BJ (cell line): ENCODE data around the gene CASS4. TPM values are rescaled to one million over a fixed set of nuclear protein-coding genes. Genes with fewer than 3 reads are reported as not detected.

Experiments
- CTCF ChIA-PET: fragments of 350-600 bp; formaldehyde crosslinking; extraction: SDS; loops from one replicate; lab custom pipeline; 2021; ENCODE audit warnings: antibody characterized with exemption, inconsistent platforms; lab: Yijun Ruan, JAX
- POLR2A ChIA-PET: fragments of 300-600 bp; sonication (Branson Sonifier 250); formaldehyde crosslinking; extraction: SDS; loops from one replicate; lab custom pipeline; 2021; ENCODE audit warnings: antibody characterized with exemption; lab: Charles Lee
- DNase-seq: peaks from one replicate; pipeline ENCODE4 v3.0.0-alpha.2; 2011; ENCODE audit warnings: low read depth
- H3K27me3 ChIP-seq: 2 replicates; pipeline ENCODE4 v1.6.0; 2011; ENCODE audit warnings: low read length; ENCODE audit not compliant: control insufficient read depth, insufficient read depth
- H3K36me3 ChIP-seq: 2 replicates; pipeline ENCODE4 v1.5.1; 2011; ENCODE audit warnings: low read length; ENCODE audit not compliant: control insufficient read depth, insufficient read depth
- H3K4me3 ChIP-seq: 2 replicates; pipeline ENCODE4 v1.5.1; 2011; ENCODE audit warnings: low read depth, mild to moderate bottlenecking, control low read depth, low read length
- polyA plus RNA-seq: library from polyadenylated mRNA; depleted of rRNA; stranded (reverse); fragments of >200 nt; gene quantifications from 2 replicates; pipeline ENCODE4 v1.2.3, GENCODE V29; 2011
- TF ChIP-seq, protein P1 (sequence below): IDR thresholded peaks from 2 replicates; pipeline ENCODE4 v1.5.1; 2011; ENCODE audit warnings: low read depth, mild to moderate bottlenecking, control low read depth, inconsistent platforms, low read length, moderate library complexity; ENCODE audit not compliant: insufficient read depth

The CASS4 gene
- polyA plus RNA-seq, 1 experiment = 0.50 TPM

DNA sequence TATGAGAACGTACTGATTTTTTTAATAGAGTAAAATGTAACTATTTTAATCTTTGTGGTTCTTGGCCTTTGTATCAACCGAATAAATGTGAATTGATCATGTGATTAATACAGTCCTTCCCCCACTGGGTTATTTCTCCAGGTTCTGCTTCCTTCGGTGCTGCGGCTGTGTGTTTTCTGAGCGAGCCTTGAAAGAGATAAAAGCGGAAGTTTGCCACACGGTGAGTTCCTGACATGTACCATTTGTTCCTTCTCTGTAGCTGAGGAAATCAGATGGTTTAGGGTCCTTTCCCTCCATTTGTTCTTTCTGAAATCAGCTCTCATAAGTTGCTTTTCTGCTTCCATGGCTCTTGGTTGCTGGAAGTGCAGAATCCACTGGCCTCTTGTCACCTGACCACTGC is 71.9 kb downstream of the CASS4 start:
- CTCF ChIA-PET = interaction anchor here (1.8 kb wide), 2 partner anchors 83 to 85 kb away, joined by 3 to 5 read pairs; no protein-coding TSS in a partner anchor
- H3K36me3 ChIP-seq = peaks cover 18% of the 10 kb centered on the region
- H3K4me3 ChIP-seq = no peak overlapping the region
- POLR2A ChIA-PET = no interaction called here
- DNase-seq = no peak
- TF ChIP-seq, protein P1, sequence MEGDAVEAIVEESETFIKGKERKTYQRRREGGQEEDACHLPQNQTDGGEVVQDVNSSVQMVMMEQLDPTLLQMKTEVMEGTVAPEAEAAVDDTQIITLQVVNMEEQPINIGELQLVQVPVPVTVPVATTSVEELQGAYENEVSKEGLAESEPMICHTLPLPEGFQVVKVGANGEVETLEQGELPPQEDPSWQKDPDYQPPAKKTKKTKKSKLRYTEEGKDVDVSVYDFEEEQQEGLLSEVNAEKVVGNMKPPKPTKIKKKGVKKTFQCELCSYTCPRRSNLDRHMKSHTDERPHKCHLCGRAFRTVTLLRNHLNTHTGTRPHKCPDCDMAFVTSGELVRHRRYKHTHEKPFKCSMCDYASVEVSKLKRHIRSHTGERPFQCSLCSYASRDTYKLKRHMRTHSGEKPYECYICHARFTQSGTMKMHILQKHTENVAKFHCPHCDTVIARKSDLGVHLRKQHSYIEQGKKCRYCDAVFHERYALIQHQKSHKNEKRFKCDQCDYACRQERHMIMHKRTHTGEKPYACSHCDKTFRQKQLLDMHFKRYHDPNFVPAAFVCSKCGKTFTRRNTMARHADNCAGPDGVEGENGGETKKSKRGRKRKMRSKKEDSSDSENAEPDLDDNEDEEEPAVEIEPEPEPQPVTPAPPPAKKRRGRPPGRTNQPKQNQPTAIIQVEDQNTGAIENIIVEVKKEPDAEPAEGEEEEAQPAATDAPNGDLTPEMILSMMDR = no peak
- H3K27me3 ChIP-seq = no peaks in the 10 kb centered on the region

DNA sequence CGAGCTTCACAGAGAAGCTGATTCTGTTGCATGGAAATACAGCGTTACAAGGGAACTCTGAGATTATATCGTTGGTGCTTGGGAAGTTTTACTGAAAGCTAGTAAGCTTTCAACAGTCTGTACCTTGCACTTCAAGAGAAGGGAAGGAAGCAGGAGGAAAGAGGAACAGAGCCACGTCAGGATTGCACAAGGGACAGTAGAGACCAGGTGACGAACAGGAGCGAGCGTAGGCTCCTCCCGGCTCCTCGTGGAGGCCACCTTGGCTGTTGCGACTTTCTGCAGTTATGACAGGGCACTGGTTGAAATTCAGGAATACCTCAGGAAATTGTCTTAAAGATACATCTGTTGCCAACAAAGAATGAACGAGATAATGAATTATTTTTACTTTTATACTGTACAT is 75.2 kb downstream of the CASS4 start:
- ChIA-PET CTCF (no interaction called here), POLR2A (no interaction called here)
- Histone ChIP-seq H3K4me3 (no peak overlapping the region), H3K36me3 (peaks cover 13% of the 10 kb centered on the region), H3K27me3 (no peaks in the 10 kb centered on the region)
- TF ChIP-seq, protein P1 = no peak
- no peak for DNase-seq

DNA sequence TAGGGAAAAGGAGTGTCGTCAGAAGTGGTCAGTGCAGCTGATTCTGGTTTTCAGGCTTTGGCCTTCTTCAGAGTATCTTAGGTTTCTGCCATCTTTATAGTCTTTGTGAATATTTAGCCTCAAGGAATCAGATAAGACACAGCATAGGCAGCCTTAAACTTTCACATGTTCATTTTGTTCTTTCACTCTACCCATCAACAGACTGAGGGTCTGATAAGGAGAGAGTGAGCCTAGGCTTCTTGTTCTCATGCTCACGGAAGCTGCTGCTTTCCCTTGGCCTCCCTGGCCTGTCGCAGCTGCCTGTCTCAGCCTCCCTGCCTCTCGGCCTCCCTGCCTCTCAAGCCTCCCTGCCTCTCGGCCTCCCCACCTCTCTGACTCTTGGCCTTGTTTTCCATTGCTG is 76.5 kb downstream of the CASS4 start:
- POLR2A ChIA-PET = no interaction called here
- H3K4me3 ChIP-seq = no peak overlapping the region
- CTCF ChIA-PET = no interaction called here
- no peak for DNase-seq
- no peaks in the 10 kb centered on the region for H3K27me3 ChIP-seq
- H3K36me3 ChIP-seq = peaks cover 14% of the 10 kb centered on the region
- TF ChIP-seq, protein P1 = no peak

DNA sequence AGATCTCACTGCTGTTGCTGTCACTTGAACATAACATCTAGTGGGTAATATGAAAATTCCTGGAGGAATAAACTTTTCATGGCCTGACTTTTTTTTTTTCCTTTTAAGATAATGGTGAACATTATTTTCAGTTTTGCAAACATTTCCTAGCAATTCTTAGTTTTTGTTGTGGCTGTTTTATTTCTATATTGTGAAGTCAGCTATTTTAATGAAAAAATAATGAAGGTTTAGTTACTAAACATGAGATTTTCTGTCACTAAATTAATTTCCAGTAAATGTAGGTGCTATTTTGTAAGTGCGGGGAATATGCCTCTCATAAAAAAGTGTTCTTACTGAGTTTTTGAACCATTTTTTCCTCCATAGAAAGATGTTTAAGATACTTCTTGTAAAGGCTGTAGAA is 89.1 kb downstream of the CASS4 start:
- no peaks in the 10 kb centered on the region; the same call in 1 of the 2 replicates for H3K27me3 ChIP-seq
- H3K4me3 ChIP-seq = no peak overlapping the region
- no peak for DNase-seq
- TF ChIP-seq, protein P1 = no peak
- peaks cover 4% of the 10 kb centered on the region; the same call in 1 of the 2 replicates for H3K36me3 ChIP-seq
- ChIA-PET POLR2A (no interaction called here), CTCF (interaction anchor here (1.5 kb wide), 1 partner anchor 12 kb away, joined by 4 read pairs; no protein-coding TSS in a partner anchor)

DNA sequence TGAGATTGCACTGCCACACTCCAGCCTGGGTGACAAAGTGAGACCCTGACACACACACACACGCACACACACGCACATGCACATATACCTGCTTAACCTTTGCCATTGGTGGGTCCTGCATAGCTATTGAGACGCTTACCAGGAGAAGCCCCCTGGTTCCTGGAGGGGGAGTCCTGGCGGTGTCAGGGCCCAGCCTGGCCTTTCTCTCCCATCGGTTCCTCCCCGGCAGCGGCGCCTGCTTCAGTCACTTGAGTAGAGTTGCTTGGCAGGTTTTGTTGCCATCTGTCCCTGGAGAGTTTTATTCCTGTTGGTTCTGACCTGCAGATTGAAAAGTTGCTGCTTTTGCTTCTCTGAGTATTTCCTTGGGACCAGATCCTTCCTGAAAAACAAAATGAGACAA is 91.9 kb downstream of the CASS4 start:
- no peak for DNase-seq
- Histone ChIP-seq H3K36me3 (peaks cover 4% of the 10 kb centered on the region; the same call in 1 of the 2 replicates), H3K27me3 (no peaks in the 10 kb centered on the region; the same call in 1 of the 2 replicates), H3K4me3 (no peak overlapping the region)
- ChIA-PET POLR2A (no interaction called here), CTCF (interaction anchor here (1.4 kb wide), 2 partner anchors 12 to 94 kb away, joined by 4 to 5 read pairs; no protein-coding TSS in a partner anchor)
- TF ChIP-seq, protein P1 = no peak
